Neural cell (in vitro differentiated cells): Measurements from ENCODE around the gene VPS35L.

ENCODE experiments used
- TF ChIP-seq, protein P1 (sequence below): fragments of 450-650 bp; IDR thresholded peaks from 2 replicates; pipeline ENCODE4 v1.5.1; 2014; ENCODE audit warnings: antibody characterized with exemption, mild to moderate bottlenecking, moderate library complexity; ENCODE audit not compliant: poor library complexity, severe bottlenecking
- TF ChIP-seq, protein P2 (sequence below): IDR thresholded peaks from 2 replicates; pipeline ENCODE4 v1.6.1; 2012; ENCODE audit warnings: borderline replicate concordance

- TF ChIP-seq, protein P1, sequence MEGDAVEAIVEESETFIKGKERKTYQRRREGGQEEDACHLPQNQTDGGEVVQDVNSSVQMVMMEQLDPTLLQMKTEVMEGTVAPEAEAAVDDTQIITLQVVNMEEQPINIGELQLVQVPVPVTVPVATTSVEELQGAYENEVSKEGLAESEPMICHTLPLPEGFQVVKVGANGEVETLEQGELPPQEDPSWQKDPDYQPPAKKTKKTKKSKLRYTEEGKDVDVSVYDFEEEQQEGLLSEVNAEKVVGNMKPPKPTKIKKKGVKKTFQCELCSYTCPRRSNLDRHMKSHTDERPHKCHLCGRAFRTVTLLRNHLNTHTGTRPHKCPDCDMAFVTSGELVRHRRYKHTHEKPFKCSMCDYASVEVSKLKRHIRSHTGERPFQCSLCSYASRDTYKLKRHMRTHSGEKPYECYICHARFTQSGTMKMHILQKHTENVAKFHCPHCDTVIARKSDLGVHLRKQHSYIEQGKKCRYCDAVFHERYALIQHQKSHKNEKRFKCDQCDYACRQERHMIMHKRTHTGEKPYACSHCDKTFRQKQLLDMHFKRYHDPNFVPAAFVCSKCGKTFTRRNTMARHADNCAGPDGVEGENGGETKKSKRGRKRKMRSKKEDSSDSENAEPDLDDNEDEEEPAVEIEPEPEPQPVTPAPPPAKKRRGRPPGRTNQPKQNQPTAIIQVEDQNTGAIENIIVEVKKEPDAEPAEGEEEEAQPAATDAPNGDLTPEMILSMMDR = no peak
- TF ChIP-seq, protein P2, sequence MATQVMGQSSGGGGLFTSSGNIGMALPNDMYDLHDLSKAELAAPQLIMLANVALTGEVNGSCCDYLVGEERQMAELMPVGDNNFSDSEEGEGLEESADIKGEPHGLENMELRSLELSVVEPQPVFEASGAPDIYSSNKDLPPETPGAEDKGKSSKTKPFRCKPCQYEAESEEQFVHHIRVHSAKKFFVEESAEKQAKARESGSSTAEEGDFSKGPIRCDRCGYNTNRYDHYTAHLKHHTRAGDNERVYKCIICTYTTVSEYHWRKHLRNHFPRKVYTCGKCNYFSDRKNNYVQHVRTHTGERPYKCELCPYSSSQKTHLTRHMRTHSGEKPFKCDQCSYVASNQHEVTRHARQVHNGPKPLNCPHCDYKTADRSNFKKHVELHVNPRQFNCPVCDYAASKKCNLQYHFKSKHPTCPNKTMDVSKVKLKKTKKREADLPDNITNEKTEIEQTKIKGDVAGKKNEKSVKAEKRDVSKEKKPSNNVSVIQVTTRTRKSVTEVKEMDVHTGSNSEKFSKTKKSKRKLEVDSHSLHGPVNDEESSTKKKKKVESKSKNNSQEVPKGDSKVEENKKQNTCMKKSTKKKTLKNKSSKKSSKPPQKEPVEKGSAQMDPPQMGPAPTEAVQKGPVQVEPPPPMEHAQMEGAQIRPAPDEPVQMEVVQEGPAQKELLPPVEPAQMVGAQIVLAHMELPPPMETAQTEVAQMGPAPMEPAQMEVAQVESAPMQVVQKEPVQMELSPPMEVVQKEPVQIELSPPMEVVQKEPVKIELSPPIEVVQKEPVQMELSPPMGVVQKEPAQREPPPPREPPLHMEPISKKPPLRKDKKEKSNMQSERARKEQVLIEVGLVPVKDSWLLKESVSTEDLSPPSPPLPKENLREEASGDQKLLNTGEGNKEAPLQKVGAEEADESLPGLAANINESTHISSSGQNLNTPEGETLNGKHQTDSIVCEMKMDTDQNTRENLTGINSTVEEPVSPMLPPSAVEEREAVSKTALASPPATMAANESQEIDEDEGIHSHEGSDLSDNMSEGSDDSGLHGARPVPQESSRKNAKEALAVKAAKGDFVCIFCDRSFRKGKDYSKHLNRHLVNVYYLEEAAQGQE = no peak
These were observed 152.2 kb downstream of the VPS35L start for GRCh38 chr16:19707569-19708295.
